IMR-90 (cell line): ENCODE results near the gene FAM83F. TPM values are rescaled to one million over a fixed set of nuclear protein-coding genes. Genes with fewer than 3 reads are reported as not detected.

Experiments
- ATAC-seq: fragments of 200-7000 bp; cut with Tn5 transposase; 2 replicates; pipeline ENCODE4 v1.9.1; 2020; ENCODE audit warnings: low read depth, mild to moderate bottlenecking, moderate library complexity
- BruUV-seq: library from RNA; stranded (reverse); fragments of 400-500 nt; replicated peaks from 2 replicates; lab custom pipeline; 2021; lab: Mats Ljungman, UMichigan
- CTCF ChIA-PET: fragments of 300-600 bp; formaldehyde crosslinking; extraction: SDS; loops from one replicate; lab custom pipeline; 2021; ENCODE audit warnings: antibody characterized with exemption; lab: Yijun Ruan, JAX
- POLR2A ChIA-PET: fragments of 300-600 bp; sonication (Branson Sonifier 250); formaldehyde crosslinking; loops from one replicate; lab custom pipeline; 2022; ENCODE audit warnings: antibody characterized with exemption; ENCODE audit not compliant: unreplicated experiment; lab: Charles Lee
- DNase-seq: peaks from one replicate; pipeline ENCODE4 v3.0.0; 2013
- H2AFZ ChIP-seq: replicated peaks from 2 replicates; pipeline ENCODE3; 2013; ENCODE audit warnings: low read length, mild to moderate bottlenecking; ENCODE audit not compliant: poor library complexity
- H2AK5ac ChIP-seq: 2 replicates; pipeline ENCODE4 v1.6.1; 2013; ENCODE audit warnings: low read depth, low read length, inconsistent platforms
- H2AK9ac ChIP-seq: replicated peaks from 2 replicates; pipeline ENCODE3; 2013; ENCODE audit warnings: mild to moderate bottlenecking, low read depth, low read length, moderate library complexity; ENCODE audit not compliant: poor library complexity
- H2BK120ac ChIP-seq: 2 replicates; pipeline ENCODE4 v1.6.1; 2013; ENCODE audit warnings: low read depth, low read length, inconsistent platforms
- H2BK15ac ChIP-seq: 3 replicates; pipeline ENCODE4 v1.6.1; 2013; ENCODE audit warnings: low read depth, low read length, inconsistent platforms
- H2BK20ac ChIP-seq: 2 replicates; pipeline ENCODE4 v1.6.1; 2013; ENCODE audit warnings: low read depth, mild to moderate bottlenecking, inconsistent platforms, low read length, moderate library complexity
- H2BK5ac ChIP-seq: 2 replicates; pipeline ENCODE4 v1.6.1; 2013; ENCODE audit warnings: mild to moderate bottlenecking, low read depth, low read length, inconsistent platforms; ENCODE audit not compliant: poor library complexity, severe bottlenecking
- H3K14ac ChIP-seq: replicated peaks from 2 replicates; pipeline ENCODE4 v1.6.1; 2013; ENCODE audit warnings: low read depth, low read length, inconsistent platforms
- H3K18ac ChIP-seq: 2 replicates; pipeline ENCODE4 v1.6.1; 2013; ENCODE audit warnings: low read depth, low read length, control low read depth
- H3K23ac ChIP-seq: 2 replicates; pipeline ENCODE4 v1.6.1; 2013; ENCODE audit warnings: low read depth, low read length, inconsistent platforms
- H3K27ac ChIP-seq: 2 replicates; pipeline ENCODE4 v1.5.1; 2013; ENCODE audit warnings: mild to moderate bottlenecking, control low read depth, low read length; ENCODE audit not compliant: insufficient read depth
- H3K27me3 ChIP-seq: 2 replicates; pipeline ENCODE4 v1.6.1; 2013; ENCODE audit warnings: low read length; ENCODE audit not compliant: control insufficient read depth, insufficient read depth
- H3K36me3 ChIP-seq: 2 replicates; pipeline ENCODE4 v1.6.1; 2013; ENCODE audit warnings: low read length, mixed read lengths; ENCODE audit not compliant: control insufficient read depth, insufficient read depth
- H3K4ac ChIP-seq: 2 replicates; pipeline ENCODE4 v1.6.1; 2013; ENCODE audit warnings: low read depth, low read length, inconsistent platforms
- H3K4me1 ChIP-seq: 2 replicates; pipeline ENCODE4 v1.6.1; 2013; ENCODE audit warnings: low read length, mixed read lengths; ENCODE audit not compliant: control insufficient read depth, insufficient read depth
- H3K4me2 ChIP-seq: 2 replicates; pipeline ENCODE4 v1.6.1; 2013; ENCODE audit warnings: low read depth, mild to moderate bottlenecking, control low read depth, low read length, moderate library complexity
- H3K4me3 ChIP-seq: 2 replicates; pipeline ENCODE4 v1.5.1; 2013; ENCODE audit warnings: low read depth, mild to moderate bottlenecking, control low read depth, low read length, moderate library complexity; ENCODE audit not compliant: insufficient read depth
- H3K56ac ChIP-seq: 2 replicates; pipeline ENCODE4 v1.6.1; 2013; ENCODE audit warnings: low read length, inconsistent platforms; ENCODE audit not compliant: insufficient read depth; ENCODE audit errors: extremely low read depth
- H3K79me1 ChIP-seq, 2 experiments: 2 replicates each; pipeline ENCODE4 v1.6.1; 2013; ENCODE audit warnings: low read length in 2 of 2, inconsistent platforms in 1 of 2, low read depth in 1 of 2
- H3K9ac ChIP-seq: 2 replicates; pipeline ENCODE4 v1.6.1; 2013; ENCODE audit warnings: low read depth, low read length, control low read depth
- H3K9me1 ChIP-seq: 2 replicates; pipeline ENCODE4 v1.6.1; 2013; ENCODE audit warnings: low read length, inconsistent platforms; ENCODE audit not compliant: insufficient read depth
- H3K9me3 ChIP-seq: 2 replicates; pipeline ENCODE4 v1.6.1; 2013; ENCODE audit warnings: low read length; ENCODE audit not compliant: control insufficient read depth, insufficient read depth
- H4K20me1 ChIP-seq: 2 replicates; pipeline ENCODE4 v1.6.1; 2013; ENCODE audit warnings: low read length, inconsistent platforms; ENCODE audit not compliant: insufficient read depth
- H4K5ac ChIP-seq: 2 replicates; pipeline ENCODE4 v1.6.1; 2013; ENCODE audit warnings: mild to moderate bottlenecking, low read depth, low read length, control low read depth
- H4K8ac ChIP-seq, 2 experiments: 2 replicates each; pipeline ENCODE4 v1.6.1; 2013; ENCODE audit warnings: low read depth in 2 of 2, low read length in 2 of 2, control low read depth in 1 of 2, inconsistent platforms in 1 of 2
- H4K91ac ChIP-seq: 2 replicates; pipeline ENCODE4 v1.6.1; 2013; ENCODE audit warnings: low read depth, low read length, inconsistent platforms; ENCODE audit not compliant: insufficient read depth
- BHLHE40 ChIP-seq: fragments of 150-350 bp; IDR thresholded peaks from 2 replicates; pipeline ENCODE4 v1.6.1; 2016; ENCODE audit warnings: mild to moderate bottlenecking, low read depth, low read length
- FOS ChIP-seq: fragments of 150-350 bp; IDR thresholded peaks from 2 replicates; pipeline ENCODE4 v1.6.1; 2016; ENCODE audit warnings: low read depth, low read length
- MXI1 ChIP-seq: IDR thresholded peaks from 2 replicates; pipeline ENCODE4 v1.6.1; 2012; ENCODE audit warnings: low read depth, mild to moderate bottlenecking, low read length, moderate library complexity, borderline replicate concordance
- NFE2L2 ChIP-seq: fragments of 150-350 bp; IDR thresholded peaks from 2 replicates; pipeline ENCODE4 v1.6.1; 2016; ENCODE audit warnings: low read depth, mild to moderate bottlenecking, low read length
- RFX5 ChIP-seq: IDR thresholded peaks from 2 replicates; pipeline ENCODE4 v1.8.0; 2012; ENCODE audit warnings: low read depth, mild to moderate bottlenecking, low read length, moderate library complexity
- USF2 ChIP-seq: fragments of 150-350 bp; IDR thresholded peaks from 2 replicates; pipeline ENCODE4 v1.6.1; 2017; ENCODE audit warnings: mild to moderate bottlenecking, antibody characterized with exemption, low read length, low read depth
- WGBS, 2 experiments: methylation state at CpG; one replicate each; pipeline versions ENCODE4 v1.1.5 to v1.1.7; 2013; ENCODE audit warnings: missing lambda C conversion rate in 2 of 2; ENCODE audit not compliant: insufficient read length in 1 of 2; ENCODE audit errors: extremely low coverage in 2 of 2; 5-methylcytosine and 5-hydroxymethylcytosine counted together
- dilution Hi-C: fragments of 300-500 bp; cut with HindIII; formaldehyde crosslinking; loops from one replicate; pipeline ENCODE4 v1.14.3; 2018; ENCODE audit warnings: low sequenced_read_pairs; ENCODE audit not compliant: unreplicated experiment
- in situ Hi-C: fragments of 300-500 bp; cut with MboI; formaldehyde crosslinking; loops from 3 replicates; pipeline ENCODE4 v1.14.3; 2019; ENCODE audit warnings: low sequenced_read_pairs, inconsistent platforms, mixed read lengths
- intact Hi-C: fragments of 100-400 bp; cut with micrococcal nuclease; formaldehyde crosslinking; loops from 2 replicates; pipeline ENCODE4 v1.10.0; 2022
- polyA plus RNA-seq, 3 experiments: library from polyadenylated mRNA; depleted of rRNA; stranded (reverse); fragments of >200 nt; gene quantifications; 2 replicates each; pipeline ENCODE4 v1.2.3, GENCODE V29; 2012; ENCODE audit warnings: low replicate concordance in 1 of 3
- total RNA-seq: library from RNA; depleted of rRNA; stranded (reverse); fragments of >200 nt; gene quantifications from 2 replicates; pipeline ENCODE4 v1.2.3, GENCODE V29; 2012

FAM83F gene
- total and polyA plus RNA-seq, 2 of the 4 experiments (the other 2 are of a cell fraction): not detected

GRCh38 chr22:40082184-40082583 is 87.4 kb downstream of the FAM83F start:
- WGBS, 2 experiments: 83% methylated on average over 1 of the region's 1 CpG; no CpG with 5 or more reads in 1 of the 2 experiments
- H3K9me1 ChIP-seq: no peaks in the 10 kb centered on the region

More at GRCh38 chr22:40082184-40082583, 87.4 kb downstream of the FAM83F start:
- dilution Hi-C loops (no loop called here), intact Hi-C loops (no loop called here), in situ Hi-C loops (loop anchor here (10.0 kb wide), 1 partner anchor 173 kb away; no protein-coding TSS in a partner anchor)
- H4K5ac ChIP-seq: no peak overlapping the region
- H3K9me3 ChIP-seq: 0 out of 2 replicates have a peak, but pooled peaks cover 2% of the 10 kb centered on the region
- H3K4me1 ChIP-seq: no peaks in the 10 kb centered on the region
- peaks cover 10% of the 10 kb centered on the region for H4K20me1 ChIP-seq
- H3K27me3 ChIP-seq: peaks cover 14% of the 10 kb centered on the region
- no peak overlapping the region for H2AFZ ChIP-seq
- no peak for DNase-seq
- no peak overlapping the region for H2BK15ac ChIP-seq
- no peak overlapping the region for H4K8ac ChIP-seq
- no peak overlapping the region; the same call in 1 of the 2 replicates for H3K23ac ChIP-seq
- TF ChIP-seq BHLHE40: no peak
- TF ChIP-seq FOS: no peak
- no peak for TF ChIP-seq RFX5
- TF ChIP-seq NFE2L2: no peak
- no peak for TF ChIP-seq USF2
- TF ChIP-seq MXI1: no peak
- H3K9ac ChIP-seq: no peak overlapping the region
- no peak overlapping the region for H3K4ac ChIP-seq
- H4K91ac ChIP-seq: no peak overlapping the region
- no peak overlapping the region for H2AK9ac ChIP-seq
- no peak overlapping the region for H2BK20ac ChIP-seq
- no peak overlapping the region for H3K56ac ChIP-seq
- no peak overlapping the region for H2BK5ac ChIP-seq
- no peak overlapping the region for H3K4me2 ChIP-seq
- H2BK120ac ChIP-seq: no peak overlapping the region
- peaks cover 5 to 6% of the 10 kb centered on the region in 2 experiments for H3K79me1 ChIP-seq
- no peak overlapping the region for H3K18ac ChIP-seq
- ATAC-seq: no peak
- no peak overlapping the region for H3K27ac ChIP-seq
- H3K14ac ChIP-seq: no peak overlapping the region
- POLR2A ChIA-PET: no interaction called here
- H3K4me3 ChIP-seq: no peak overlapping the region
- CTCF ChIA-PET: no interaction called here
- no TSS peak for BruUV-seq
- H3K36me3 ChIP-seq: no peaks in the 10 kb centered on the region
- no peak overlapping the region for H2AK5ac ChIP-seq
